NCI-H1092 treated with DMSO at 0.1 percent for 48 hours (cell line): Measurements from ENCODE around the gene ZFYVE19.

Experiments used
- DNase-seq: peaks from one replicate; lab custom pipeline; 2025; lab: John Stamatoyannopoulos, UW

The ZFYVE19 gene

DNA sequence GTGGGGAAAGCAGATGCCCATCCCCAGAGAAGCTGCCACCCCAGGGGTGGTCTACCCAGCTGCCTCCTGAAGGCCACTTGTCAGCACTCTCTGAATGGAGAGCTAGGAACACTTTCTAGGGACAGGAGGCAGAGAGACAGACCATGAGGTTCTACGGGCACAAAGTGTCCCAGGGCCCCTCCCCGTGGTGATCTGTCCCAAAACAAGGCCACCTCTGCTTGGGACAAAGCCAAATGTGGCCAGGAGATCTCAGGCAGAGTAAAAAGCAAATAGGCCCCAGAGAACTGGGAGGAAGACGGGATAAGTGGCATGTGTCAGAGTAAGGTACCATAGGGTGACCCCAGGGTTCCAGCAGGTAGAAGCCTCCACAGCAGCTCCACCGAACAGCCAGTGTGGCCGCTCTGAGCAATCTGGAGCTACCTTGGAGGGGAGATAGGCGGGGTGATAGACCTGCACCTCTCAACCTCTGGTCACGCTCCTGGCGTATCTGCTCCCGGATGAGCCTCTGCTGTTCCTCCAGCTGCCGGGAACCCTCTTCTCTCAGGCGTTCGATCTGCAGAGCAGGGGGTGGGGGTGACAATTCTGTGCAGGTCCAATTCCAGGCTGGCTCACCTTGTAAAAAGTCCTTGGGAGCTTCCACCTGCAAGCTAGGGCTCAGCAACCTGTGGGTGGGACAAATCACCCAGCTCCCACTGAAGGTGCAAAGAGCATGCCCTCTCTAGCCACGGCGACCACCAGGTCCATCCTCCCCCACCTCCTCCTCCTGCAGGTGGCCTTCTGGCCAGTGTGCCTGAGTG lies 31.0 kb upstream of the ZFYVE19 start:
- DNase-seq, result no peak

DNA sequence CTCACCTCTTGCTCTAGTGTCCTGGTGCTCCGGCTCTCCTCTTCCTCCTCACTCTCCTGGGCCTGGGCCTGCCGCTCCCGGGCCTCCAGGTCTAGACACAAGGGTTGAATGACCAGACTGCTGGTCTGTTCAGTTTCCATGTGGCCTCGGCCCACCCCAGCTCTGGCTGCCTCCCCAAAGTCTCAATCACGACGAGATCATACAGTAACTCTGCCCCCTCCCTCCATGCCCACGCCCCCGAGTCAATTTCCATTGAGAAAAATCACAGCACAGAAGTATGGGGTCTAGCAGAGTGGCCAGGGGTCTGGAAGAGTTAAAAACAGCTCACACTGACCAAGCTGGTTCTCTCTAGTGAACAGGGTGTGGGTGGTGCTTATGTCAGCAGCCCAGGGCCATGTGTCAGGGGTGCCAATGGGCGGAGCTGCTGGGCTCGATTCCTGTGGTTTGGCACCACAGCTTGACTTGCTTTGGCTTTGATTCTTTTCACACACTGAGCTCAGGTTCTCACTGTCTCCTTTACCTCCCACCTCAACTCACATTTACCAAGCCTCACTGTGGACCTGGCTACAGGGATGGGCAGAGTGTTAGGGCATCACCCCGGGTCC lies 30.2 kb upstream of the ZFYVE19 start:
- no peak for DNase-seq

DNA sequence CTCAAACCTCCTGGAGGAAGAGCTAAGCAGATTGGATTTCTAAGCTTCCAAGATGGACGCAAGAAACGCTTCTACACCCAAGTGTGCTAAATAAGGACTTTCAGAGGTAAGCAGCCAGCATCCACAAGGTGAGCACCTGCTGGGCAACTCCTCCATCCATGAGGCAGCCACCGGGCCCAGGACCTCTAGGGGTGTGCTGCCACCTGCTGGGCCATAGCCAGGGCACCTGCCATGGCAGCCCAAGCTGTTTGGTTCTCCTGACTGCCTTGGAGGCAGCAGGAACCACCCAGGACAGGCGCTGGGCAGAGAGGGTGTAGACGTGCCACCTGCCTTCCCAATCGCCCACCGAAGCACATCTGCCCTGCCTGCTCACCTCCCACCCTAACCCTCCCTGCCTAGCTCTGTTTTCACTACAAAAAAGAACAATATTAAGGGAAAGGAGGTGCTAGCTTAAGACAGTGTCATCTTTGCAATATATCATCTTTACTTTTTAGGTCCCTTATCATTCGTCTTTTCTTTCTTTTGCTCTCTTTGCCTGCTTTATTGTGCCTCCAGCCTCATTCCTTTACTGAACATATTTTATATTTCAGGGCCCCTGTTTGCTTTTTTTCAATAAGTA lies 24.2 kb upstream of the ZFYVE19 start:
- DNase-seq, result peak; percentile 60

DNA sequence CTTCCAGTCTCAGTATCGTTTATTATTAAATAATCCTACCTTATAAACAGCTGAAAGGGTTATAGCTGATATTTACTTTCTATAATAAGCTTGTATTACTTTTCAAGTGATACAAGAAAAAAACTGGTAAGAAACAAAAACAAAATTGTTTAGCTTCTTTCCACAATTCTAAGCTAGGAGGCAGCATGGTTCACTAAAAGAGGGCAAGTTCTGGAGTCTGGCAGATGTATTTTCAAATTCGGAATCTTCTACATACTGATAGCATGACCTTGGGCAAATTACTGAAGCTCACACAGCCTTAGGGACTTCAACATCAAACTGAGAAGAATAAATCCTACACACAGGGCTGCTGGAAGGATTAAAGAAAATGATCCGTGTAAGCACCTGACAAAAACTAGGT lies 21.7 kb upstream of the ZFYVE19 start:
- no peak for DNase-seq

DNA sequence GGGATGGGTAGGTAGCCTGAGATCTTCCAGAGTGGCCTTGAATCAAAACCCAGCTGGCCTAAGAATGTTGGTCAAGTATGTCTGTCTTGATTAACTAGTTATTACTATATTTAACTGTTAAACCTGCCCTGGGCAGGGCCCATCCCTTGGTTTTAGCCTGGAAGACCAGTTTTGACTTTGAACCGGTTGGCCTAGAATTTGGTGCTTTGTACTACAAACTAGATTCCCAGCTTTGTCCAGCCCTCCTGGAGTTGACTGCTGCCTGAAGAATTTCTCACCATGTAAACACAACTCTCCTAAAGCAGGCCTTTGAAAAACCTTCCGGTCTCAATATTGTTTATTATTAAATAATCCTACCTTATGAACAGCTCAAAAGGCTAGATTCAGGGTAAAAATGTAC lies 21.1 kb upstream of the ZFYVE19 start:
- DNase-seq, result no peak

DNA sequence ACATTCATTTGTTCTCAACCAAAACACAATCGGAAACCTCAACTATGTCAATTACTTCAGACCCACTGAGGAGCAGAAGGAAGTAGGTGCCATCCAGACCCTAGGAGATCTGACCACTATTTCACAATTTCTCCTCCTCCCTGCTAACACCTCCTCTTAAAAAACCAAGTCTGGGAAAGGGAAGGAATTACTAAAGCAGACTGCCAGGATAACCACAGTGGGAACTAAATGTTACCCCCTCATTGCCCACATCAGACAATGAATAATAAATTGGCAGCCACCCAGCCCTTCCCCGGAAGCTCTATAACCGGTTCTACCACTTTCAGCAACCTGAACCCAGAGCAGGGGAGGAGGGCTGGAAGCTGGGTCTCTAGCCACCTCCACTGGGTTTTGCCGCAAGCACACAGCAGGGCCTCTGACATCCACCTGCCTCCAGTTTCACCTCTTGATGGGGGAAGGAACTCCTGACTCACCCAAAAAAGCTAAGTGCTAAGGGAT lies 19.5 kb upstream of the ZFYVE19 start:
- DNase-seq, result peak; percentile 19

DNA sequence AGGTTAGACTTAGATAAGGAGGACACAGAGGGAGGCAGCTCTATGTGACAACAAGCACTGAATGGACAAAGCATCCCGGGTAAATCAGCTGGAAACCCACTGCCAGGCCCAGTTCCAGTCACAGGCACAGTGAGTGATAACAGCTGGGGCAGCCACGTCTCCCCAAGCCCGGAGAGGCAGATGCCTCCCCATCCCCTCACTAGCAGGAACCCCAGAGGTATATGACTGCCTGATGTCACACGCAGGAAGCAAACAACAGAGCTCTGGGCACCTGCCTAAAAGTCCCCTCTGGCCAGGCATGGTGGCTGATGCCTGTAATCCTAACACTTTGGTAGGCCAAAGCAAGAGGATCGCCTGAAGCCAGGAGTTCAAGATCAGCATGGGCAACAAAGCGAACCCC lies 18.9 kb upstream of the ZFYVE19 start:
- no peak for DNase-seq

DNA sequence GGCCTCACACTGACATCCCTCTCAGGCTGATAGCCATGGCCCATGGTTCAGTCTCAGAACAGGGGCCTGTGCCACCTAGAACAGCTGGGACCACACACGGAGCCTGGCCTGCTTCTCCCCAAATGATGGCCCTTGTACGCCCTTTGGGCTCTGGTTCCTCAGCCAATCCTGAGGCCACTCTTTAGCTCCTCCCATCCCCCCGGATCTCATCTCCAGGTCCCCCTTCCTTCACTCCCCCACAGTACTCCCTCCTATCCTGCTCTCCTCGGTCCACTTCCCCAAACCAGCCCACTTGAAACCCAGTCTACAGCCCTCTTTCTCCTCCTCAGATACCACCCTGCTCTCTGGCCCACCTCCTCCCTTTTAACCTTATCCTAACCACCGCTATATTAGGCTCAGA lies 17.8 kb upstream of the ZFYVE19 start:
- no peak for DNase-seq

DNA sequence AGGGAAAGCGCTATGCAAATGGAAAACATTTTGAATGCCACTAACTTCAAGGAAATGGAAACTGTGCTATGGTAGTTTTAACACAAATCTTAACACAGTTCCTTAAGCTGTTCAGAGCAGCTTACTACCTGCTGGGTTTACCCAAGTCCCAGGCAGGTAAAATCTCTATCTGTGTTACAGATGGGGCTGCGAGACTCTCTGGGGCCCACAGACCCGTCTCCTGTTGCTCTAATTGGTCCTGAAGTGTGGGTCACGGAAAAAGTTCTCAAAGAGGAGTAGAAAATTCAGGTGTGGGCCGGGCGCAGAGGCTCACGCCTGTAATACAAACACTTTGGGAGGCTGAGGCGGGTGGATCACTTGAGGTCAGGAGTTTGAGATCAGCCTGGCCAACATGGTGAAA lies 16.9 kb upstream of the ZFYVE19 start:
- no peak for DNase-seq

DNA sequence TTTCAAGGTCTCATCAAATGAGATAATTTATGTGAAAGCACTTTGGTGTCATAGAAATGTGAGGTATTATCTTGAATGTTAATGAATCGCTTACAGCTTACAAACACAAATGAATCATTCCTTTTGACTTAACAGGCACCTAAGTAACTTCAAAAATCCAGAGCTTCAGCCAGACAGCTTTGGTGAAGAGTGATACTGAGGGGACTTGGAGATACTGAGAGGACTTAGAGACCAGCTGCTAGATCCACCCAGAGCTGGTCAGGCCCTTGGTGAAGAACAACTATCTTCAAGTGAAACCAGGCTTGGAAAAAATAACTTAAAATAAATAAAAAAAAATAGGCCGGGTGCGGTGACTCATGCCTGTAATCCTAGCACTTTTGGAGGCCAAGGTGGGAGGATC lies 16.2 kb upstream of the ZFYVE19 start:
- DNase-seq, result no peak

DNA sequence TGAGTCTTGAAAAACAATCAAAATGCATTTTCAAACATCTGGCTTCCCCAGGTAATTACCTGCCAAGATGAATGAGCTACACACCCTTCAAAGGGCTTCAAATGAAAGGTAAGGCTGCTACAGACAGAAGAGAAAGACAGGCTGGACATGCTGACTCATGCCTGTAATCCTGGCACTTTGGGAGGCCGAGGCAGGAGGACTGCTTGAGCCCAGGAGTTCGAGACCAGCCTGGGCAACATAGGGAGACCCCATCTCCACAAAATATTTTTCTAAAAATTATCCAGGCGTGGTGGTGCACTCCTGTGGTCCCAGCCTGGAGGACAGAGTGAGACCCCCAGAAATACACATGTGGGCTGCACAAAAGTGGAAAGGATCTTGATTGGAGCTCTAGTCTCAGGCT lies 14.5 kb upstream of the ZFYVE19 start:
- DNase-seq, result no peak

DNA sequence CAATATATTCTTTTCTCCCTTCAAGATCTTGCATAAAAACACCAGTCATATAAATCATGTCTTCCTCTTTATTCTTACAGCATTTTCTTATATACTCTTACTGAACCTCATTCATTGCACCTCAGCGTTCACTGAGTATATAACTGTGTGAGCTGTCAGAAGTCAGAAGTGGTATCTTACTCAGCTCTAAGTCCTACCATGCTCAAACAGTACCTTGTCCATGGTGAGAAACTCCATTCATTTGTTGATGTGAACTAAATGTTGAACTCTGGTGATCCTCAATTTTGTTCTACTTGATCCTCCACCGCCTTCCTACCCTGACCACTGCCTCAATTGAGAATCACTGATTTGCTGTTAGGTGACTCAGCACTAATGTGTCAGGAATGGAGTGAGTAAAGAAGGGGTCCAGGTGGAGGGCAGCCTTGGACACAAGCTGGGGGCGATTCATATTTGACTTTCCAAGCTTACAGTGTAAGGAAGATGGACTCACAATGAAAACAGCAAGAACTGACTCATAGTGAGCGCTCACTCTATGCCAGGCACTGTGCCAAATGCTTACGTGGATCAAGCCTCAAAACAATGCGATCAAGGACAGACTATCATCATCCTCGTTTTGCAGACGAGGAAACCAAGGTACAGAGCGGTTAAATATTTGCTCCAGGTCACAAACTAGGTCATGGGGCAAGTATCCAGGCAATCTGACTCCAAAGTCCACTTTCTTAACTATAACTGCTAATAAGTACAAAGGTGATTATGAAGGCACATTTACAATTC lies 13.5 kb upstream of the ZFYVE19 start:
- no peak for DNase-seq

DNA sequence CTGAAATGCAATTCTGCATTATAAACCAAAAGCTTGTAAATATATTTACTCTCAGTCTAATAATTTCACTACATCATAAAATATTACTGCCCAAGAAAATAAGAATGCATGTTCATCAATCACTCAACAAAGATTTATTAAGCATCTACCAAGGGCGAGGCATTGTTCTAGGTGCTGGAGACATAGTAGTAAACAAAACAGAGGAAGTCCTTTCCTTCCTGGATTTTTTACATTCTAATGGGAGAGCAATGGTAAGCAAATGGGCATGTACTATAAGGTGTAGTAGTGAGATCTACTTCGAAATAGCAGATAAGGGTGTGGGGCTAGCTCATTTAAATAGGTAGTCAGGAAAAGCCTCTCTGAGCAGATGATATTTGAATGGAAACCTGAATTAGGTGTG lies 10.8 kb upstream of the ZFYVE19 start:
- DNase-seq, result no peak

DNA sequence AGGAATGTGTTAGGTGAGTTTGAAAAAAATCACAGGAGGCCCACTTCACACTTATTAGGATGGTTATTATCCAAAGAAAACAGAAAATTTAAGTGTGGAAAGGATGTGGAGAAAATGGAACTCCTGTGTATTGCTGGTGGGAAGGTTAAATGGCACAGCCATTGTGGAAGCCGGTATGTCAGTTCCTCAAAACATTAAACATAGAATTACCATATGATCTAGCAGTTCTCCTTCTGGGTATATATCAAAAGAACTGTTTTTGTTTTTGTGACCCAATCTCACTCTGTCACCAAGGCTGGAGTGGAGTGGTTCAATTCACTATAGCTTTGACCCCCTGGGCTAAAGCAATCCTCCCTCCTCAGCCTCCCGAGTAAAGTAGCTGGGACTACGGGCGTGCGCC lies 10.4 kb upstream of the ZFYVE19 start:
- no peak for DNase-seq

DNA sequence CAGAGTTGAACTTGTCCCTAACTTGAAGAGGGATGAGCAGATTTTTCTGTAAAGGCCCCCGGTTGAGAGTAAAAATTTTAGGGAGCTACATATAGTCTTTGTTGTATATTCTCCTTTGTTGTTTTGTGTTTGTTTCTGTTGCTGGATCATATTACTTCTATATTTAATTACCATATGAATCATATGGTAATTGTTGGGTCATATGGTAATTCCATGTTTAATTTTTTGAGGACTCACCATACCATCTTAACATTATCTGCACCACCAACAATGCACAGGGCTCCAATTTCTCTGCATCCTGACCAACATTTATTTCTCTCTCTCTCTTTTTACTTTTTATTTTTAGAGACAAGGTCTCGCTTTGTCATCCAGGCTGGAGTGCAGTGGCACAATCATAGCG lies 7.4 kb upstream of the ZFYVE19 start:
- no peak for DNase-seq

DNA sequence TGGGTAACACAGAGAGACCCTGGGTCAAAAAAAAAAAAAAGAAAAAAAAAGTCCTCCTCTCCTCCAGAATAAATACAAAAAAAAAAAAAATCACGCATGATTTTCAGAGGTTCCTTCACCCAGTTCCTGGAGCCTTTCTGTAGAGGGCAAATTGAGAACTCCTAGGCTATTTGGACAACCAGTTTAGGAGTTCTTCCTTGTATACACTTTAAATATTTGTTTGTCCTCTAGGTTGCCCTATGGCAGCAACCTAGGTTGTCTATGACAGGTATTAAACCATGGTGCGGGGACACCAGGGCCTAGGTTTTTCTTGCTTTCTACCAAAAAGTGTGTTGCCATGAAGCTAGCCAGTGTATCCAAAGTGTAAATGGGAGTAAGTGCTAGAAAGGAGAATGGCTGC lies 3.8 kb upstream of the ZFYVE19 start:
- no peak for DNase-seq

DNA sequence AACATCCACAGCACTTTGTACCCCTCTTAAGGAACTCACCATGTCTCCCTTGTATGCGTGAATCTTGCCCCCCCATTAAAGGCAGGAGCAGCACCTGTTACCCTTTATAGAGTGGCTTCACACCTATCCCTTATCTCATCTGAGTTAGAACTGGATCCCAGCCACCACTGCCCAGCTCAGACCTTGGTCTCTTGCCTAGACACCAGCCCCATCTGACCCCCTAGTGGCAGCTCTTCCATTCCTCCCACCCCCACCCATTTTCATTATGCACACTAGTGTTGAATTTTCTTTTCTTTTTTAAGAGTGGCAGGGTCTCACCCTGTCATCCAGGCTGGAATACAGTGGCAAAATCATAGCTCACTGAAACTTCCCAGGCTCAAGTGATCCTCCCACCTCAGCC lies 3.2 kb upstream of the ZFYVE19 start:
- DNase-seq, result no peak

DNA sequence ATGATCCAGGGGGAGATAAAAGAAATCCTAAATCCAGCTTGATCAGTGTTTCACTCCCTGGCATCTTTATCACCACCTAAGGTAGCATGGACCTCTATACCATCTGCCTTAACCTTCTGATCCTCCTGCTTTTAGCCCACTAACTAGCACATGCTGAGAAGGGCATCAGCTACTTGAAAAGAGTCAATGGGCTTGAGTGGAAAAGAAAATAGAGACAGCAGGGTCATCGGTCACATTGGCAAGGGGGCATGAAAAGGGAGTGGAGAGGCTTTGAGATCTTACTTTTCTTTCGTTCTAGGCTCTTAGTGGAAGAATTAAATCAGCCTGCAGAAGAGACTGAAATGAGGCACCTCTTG lies 239 bp upstream of the ZFYVE19 start:
- no peak for DNase-seq

DNA sequence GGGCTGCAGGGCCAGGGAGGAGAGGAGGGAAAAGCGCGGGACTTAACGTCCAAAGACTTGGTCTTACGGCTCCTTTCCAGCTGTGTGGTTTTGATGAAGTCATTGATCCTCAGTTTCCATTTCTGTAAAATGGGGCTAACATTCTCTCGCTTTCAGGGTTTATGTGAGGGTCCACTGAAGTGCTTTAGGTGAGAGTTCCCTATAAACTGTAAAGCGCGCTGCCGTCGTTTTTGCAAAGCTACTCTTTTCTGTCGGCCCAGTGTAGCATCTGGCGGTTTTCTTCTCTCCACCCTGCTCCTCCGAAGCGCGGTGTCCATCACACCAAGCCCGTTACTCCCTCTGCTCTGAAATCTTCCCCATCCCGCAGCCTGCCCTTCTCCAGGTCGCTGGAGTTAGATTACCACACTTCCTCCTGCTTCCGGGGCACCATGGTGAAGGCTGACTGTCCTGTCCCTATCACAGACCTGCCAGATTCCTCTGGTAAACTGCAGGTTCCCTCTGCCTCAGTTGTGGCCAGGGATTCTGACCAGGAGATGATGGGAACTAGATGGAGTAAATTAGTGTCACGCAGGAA lies 1.1 kb downstream of the ZFYVE19 start:
- DNase-seq, result no peak

DNA sequence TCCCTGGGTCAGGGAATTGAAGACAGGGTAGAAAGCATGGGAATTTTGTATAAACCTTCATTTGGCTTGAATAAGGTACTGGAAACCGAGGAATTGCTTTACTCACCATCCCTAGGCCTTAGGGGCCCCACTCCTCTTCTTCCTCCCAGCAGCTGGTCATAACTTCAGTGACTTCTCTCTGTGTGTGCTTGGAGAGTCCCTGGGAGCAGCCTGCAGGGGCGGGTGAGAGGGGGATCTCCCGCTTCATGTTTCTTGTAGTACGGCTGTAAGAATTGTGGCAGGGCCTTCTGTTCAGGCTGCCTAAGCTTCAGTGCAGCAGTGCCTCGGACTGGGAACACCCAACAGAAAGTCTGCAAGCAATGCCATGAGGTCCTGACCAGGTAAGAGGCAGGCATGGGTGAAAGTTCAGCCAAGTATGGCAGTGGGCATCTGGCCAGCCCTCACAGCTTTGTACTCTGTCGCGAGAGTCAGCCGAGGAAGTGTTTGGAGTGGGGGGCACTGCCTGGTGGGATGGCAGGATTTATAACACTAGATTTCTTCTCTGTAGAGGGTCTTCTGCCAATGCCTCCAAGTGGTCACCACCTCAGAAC lies 2.1 kb downstream of the ZFYVE19 start:
- DNase-seq, result no peak

DNA sequence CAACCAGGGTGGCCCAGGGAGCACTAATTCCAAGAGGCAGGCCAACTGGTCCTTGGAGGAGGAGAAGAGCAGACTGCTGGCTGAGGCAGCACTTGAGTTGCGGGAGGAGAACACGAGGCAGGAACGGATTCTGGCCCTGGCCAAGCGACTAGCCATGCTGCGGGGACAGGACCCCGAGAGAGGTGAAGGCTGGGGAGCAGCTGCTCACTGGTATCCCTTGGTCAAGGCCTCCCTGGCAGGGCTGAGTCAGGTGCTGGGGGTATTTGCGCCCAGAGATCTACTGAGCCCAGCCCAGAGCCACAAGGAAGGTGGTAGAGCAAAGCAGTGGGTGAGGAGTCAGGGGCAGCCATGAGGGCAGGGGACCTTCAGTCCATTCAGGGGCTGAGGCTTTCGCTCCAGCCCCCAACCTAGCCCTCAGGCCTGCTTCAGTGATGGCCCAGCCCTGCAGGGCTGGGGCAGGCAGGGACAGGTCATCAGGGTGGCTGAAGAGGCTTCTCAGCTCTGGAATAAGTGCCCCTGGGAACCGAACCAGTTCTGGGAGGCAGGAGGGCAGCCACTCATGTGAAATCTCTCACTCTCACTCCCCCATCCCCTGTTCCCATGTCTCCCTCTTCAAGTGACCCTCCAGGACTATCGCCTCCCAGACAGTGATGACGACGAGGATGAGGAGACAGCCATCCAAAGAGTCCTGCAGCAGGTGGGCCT lies 6.0 kb downstream of the ZFYVE19 start:
- no peak for DNase-seq
